CD4-positive, alpha-beta T cell treated with Interleukin-4 for 4 hours (primary cell): Measurements from ENCODE around the gene ERICH4.
"Not testable (repeated sequence)": the region's sequence is repeated elsewhere in the genome, so short reads cannot be mapped to it uniquely, and the experiment has no call there.

ENCODE experiments used
- DNase-seq: peaks from one replicate; pipeline ENCODE4 v3.0.0-alpha.2; 2020

ERICH4 gene

GRCh38 chr19:41415154-41415571 is 27.8 kb upstream of the ERICH4 start:
- DNase-seq: no peak

- DNase-seq: no peak
These were observed 26.7 kb upstream of the ERICH4 start for GRCh38 chr19:41416194-41416674.

GRCh38 chr19:41420101-41420880 is 22.7 kb upstream of the ERICH4 start:
- no peak for DNase-seq

GRCh38 chr19:41421314-41421713 is 21.6 kb upstream of the ERICH4 start:
- no peak for DNase-seq

GRCh38 chr19:41421973-41422372 is 21.0 kb upstream of the ERICH4 start:
- no peak for DNase-seq

GRCh38 chr19:41422456-41422855 is 20.5 kb upstream of the ERICH4 start:
- DNase-seq: no peak

- no peak for DNase-seq
These were observed 20.0 kb upstream of the ERICH4 start for GRCh38 chr19:41422955-41423354.

GRCh38 chr19:41424335-41425173 is 18.4 kb upstream of the ERICH4 start:
- DNase-seq: no peak

GRCh38 chr19:41425174-41426115 is 17.5 kb upstream of the ERICH4 start:
- no peak for DNase-seq

- DNase-seq: no peak
These were observed 16.7 kb upstream of the ERICH4 start for GRCh38 chr19:41426116-41426841.

- peak; percentile 34 for DNase-seq
These were observed 15.9 kb upstream of the ERICH4 start, which contains the start of gene B3GNT8 for GRCh38 chr19:41426952-41427646. Gene B3GNT8 (minus strand): TSS chr19:41427374. CDS start chr19:41426778, 596 bp downstream.

- peak; percentile 55 for DNase-seq
These were observed 15.1 kb upstream of the ERICH4 start for GRCh38 chr19:41427647-41428480.

GRCh38 chr19:41428481-41428859 is 14.5 kb upstream of the ERICH4 start:
- DNase-seq: no peak

- no peak for DNase-seq
These were observed 12.0 kb upstream of the ERICH4 start for GRCh38 chr19:41430922-41431321.

- peak; percentile 19 for DNase-seq
These were observed 11.2 kb upstream of the ERICH4 start for GRCh38 chr19:41431426-41432386.

- DNase-seq: no peak
These were observed 9.8 kb upstream of the ERICH4 start for GRCh38 chr19:41433171-41433570.

GRCh38 chr19:41434450-41434849 is 8.5 kb upstream of the ERICH4 start:
- no peak for DNase-seq

GRCh38 chr19:41435376-41435775 is 7.6 kb upstream of the ERICH4 start:
- DNase-seq: not testable (repeated sequence)
